GM12891 (cell line): ENCODE measurements around the gene COPS7A.

Experiments used
- POLR2A ChIP-seq: IDR thresholded peaks from 2 replicates; pipeline ENCODE4 v1.6.1; 2011; ENCODE audit warnings: low read depth, low read length, control low read depth
- POLR2AphosphoS5 ChIP-seq: IDR thresholded peaks from 2 replicates; pipeline ENCODE4 v1.6.1; 2011; ENCODE audit warnings: low read depth, low read length, control low read depth
- POU2F2 ChIP-seq: IDR thresholded peaks from 2 replicates; pipeline ENCODE4 v1.6.1; 2011; ENCODE audit warnings: low read depth, mild to moderate bottlenecking, control low read depth, low read length, moderate library complexity
- SPI1 ChIP-seq: IDR thresholded peaks from 2 replicates; pipeline ENCODE4 v1.6.1; 2011; ENCODE audit warnings: low read depth, low read length, control low read depth
- TAF1 ChIP-seq: IDR thresholded peaks from 2 replicates; pipeline ENCODE4 v1.6.1; 2011; ENCODE audit warnings: low read depth, low read length, control low read depth

- TF ChIP-seq POLR2AphosphoS5, result no peak
- no peak for TF ChIP-seq POLR2A
- TF ChIP-seq TAF1, result no peak
- TF ChIP-seq POU2F2, result no peak
- TF ChIP-seq SPI1, result no peak
Measured at GRCh38 chr12:6752167-6752920, 28.5 kb downstream of the COPS7A start.
